ENCODE measurements around the gene EFNA1.

Gene EFNA1

GRCh38 chr1:155131856-155132255 is 4.2 kb downstream of the EFNA1 start:
- Histone ChIP-seq H4K20me1 (ENCODE audit: insufficient read depth, low read length, poor library complexity, severe bottlenecking) (peaks cover 2% of the 10 kb centered on the region), H3K4me1 (ENCODE audit: insufficient read depth, low read length, poor library complexity, severe bottlenecking) (peaks cover 33% of the 10 kb centered on the region), H3K79me2 (ENCODE audit: insufficient read depth, low read length) (peaks cover 10% of the 10 kb centered on the region; the same call in 1 of the 2 replicates), H3K27me3 (ENCODE audit: insufficient read depth, low read length, poor library complexity, severe bottlenecking) (peaks cover 15% of the 10 kb centered on the region), H3K36me3 (ENCODE audit: insufficient read depth, low read length) (no peaks in the 10 kb centered on the region), H3K9me2 (replicated peaks; ENCODE audit: low read depth, low read length) (no peaks in the 10 kb centered on the region), H3K9me3 (ENCODE audit: insufficient read depth, low read depth, low read length) (no peaks in the 10 kb centered on the region), H3K4me2 (ENCODE audit: low read depth, low read length, poor library complexity, severe bottlenecking) (no peak overlapping the region), H3F3A (ENCODE audit: low read depth) (no peaks in the 10 kb centered on the region), H3K4me3 (ENCODE audit: low read length, poor library complexity, severe bottlenecking) (no peak overlapping the region), H2AFZ (ENCODE audit: low read length) (no peak overlapping the region), H3K9ac (ENCODE audit: low read depth, low read length, poor library complexity, severe bottlenecking) (no peak overlapping the region)
- TF ChIP-seq CTCF (conservative IDR thresholded peaks at IDR 0.05; ENCODE audit: low read length) (no peak), EZH2phosphoT487 (IDR thresholded peaks at IDR 0.05; ENCODE audit: borderline replicate concordance) (no peak)

- H3K9me3 ChIP-seq (ENCODE audit: insufficient read depth, low read depth, low read length), result no peaks in the 10 kb centered on the region
- no peak overlapping the region for H3K9ac ChIP-seq (ENCODE audit: low read depth, low read length, poor library complexity, severe bottlenecking)
- no peaks in the 10 kb centered on the region for H3F3A ChIP-seq (ENCODE audit: low read depth)
- H4K20me1 ChIP-seq (ENCODE audit: insufficient read depth, low read length, poor library complexity, severe bottlenecking), result peaks cover 8% of the 10 kb centered on the region
- TF ChIP-seq EZH2phosphoT487 (IDR thresholded peaks at IDR 0.05; ENCODE audit: borderline replicate concordance) (no peak), CTCF (conservative IDR thresholded peaks at IDR 0.05; ENCODE audit: low read length) (no peak)
- H3K79me2 ChIP-seq (ENCODE audit: insufficient read depth, low read length), result peaks cover 28% of the 10 kb centered on the region
- H3K4me3 ChIP-seq (ENCODE audit: low read length, poor library complexity, severe bottlenecking), result no peak overlapping the region
- H3K4me1 ChIP-seq (ENCODE audit: insufficient read depth, low read length, poor library complexity, severe bottlenecking), result peaks cover 24% of the 10 kb centered on the region
- no peak overlapping the region for H2AFZ ChIP-seq (ENCODE audit: low read length)
- no peak overlapping the region for H3K4me2 ChIP-seq (ENCODE audit: low read depth, low read length, poor library complexity, severe bottlenecking)
- no peaks in the 10 kb centered on the region for H3K36me3 ChIP-seq (ENCODE audit: insufficient read depth, low read length)
- H3K27me3 ChIP-seq (ENCODE audit: insufficient read depth, low read length, poor library complexity, severe bottlenecking), result no peaks in the 10 kb centered on the region
- no peaks in the 10 kb centered on the region for H3K9me2 ChIP-seq (replicated peaks; ENCODE audit: low read depth, low read length)
Observed at GRCh38 chr1:155133799-155134281, 6.2 kb downstream of the EFNA1 start.

GRCh38 chr1:155134322-155134721 is 6.6 kb downstream of the EFNA1 start:
- Histone ChIP-seq H3K9me2 (replicated peaks; ENCODE audit: low read depth, low read length) (no peaks in the 10 kb centered on the region), H3K9ac (ENCODE audit: low read depth, low read length, poor library complexity, severe bottlenecking) (peak overlapping the region; percentile 95), H3K36me3 (ENCODE audit: insufficient read depth, low read length) (no peaks in the 10 kb centered on the region), H2AFZ (ENCODE audit: low read length) (no peak overlapping the region), H3F3A (ENCODE audit: low read depth) (no peaks in the 10 kb centered on the region), H3K4me3 (ENCODE audit: low read length, poor library complexity, severe bottlenecking) (peak overlapping the region; percentile 98), H4K20me1 (ENCODE audit: insufficient read depth, low read length, poor library complexity, severe bottlenecking) (peaks cover 8% of the 10 kb centered on the region), H3K79me2 (ENCODE audit: insufficient read depth, low read length) (peaks cover 33% of the 10 kb centered on the region), H3K9me3 (ENCODE audit: insufficient read depth, low read depth, low read length) (no peaks in the 10 kb centered on the region), H3K4me2 (ENCODE audit: low read depth, low read length, poor library complexity, severe bottlenecking) (peak overlapping the region; percentile 98), H3K4me1 (ENCODE audit: insufficient read depth, low read length, poor library complexity, severe bottlenecking) (peaks cover 21% of the 10 kb centered on the region), H3K27me3 (ENCODE audit: insufficient read depth, low read length, poor library complexity, severe bottlenecking) (no peaks in the 10 kb centered on the region)
- TF ChIP-seq CTCF (conservative IDR thresholded peaks at IDR 0.05; ENCODE audit: low read length) (no peak), EZH2phosphoT487 (IDR thresholded peaks at IDR 0.05; ENCODE audit: borderline replicate concordance) (no peak)
